Keratinocyte (primary cell): ENCODE results near the gene CPVL. TPM values are rescaled to one million over a fixed set of nuclear protein-coding genes. Genes with fewer than 3 reads are reported as not detected.
A peak's percentile ranks its signal among the peaks of the same experiment; 100 is the strongest.

Source experiments
- DNase-seq: peaks from one replicate; pipeline ENCODE4 v3.0.0-alpha.2; 2011; ENCODE audit warnings: low read depth, missing footprints, low spot score
- FAIRE-seq: peaks from 2 replicates; lab custom pipeline; 2011; peaks lifted over from hg19 to GRCh38; lab: Jason Lieb, UNC
- H2AFZ ChIP-seq: 2 replicates; pipeline ENCODE4 v1.6.0; 2012; ENCODE audit warnings: low read length, control low read depth, inconsistent platforms; ENCODE audit not compliant: control insufficient read depth
- H3K27ac ChIP-seq: 2 replicates; pipeline ENCODE4 v1.5.1; 2011; ENCODE audit warnings: low read length; ENCODE audit not compliant: control insufficient read depth, insufficient read depth
- H3K27me3 ChIP-seq: 3 replicates; pipeline ENCODE4 v1.6.0; 2011; ENCODE audit warnings: low read length; ENCODE audit not compliant: control insufficient read depth, insufficient read depth; ENCODE audit errors: extremely low read depth
- H3K36me3 ChIP-seq, 2 experiments: 2 replicates in 1 of 2; 3 replicates in 1 of 2; pipeline ENCODE4 v1.5.1; 2011; ENCODE audit warnings: low read length in 2 of 2, mild to moderate bottlenecking in 1 of 2; ENCODE audit not compliant: control insufficient read depth in 2 of 2, insufficient read depth in 2 of 2; ENCODE audit errors: extremely low read depth in 1 of 2
- H3K4me1 ChIP-seq: 3 replicates; pipeline ENCODE4 v1.5.1; 2011; ENCODE audit warnings: low read length; ENCODE audit not compliant: control insufficient read depth, insufficient read depth; ENCODE audit errors: extremely low read depth
- H3K4me2 ChIP-seq: 3 replicates; pipeline ENCODE4 v1.6.0; 2011; ENCODE audit warnings: low read depth, low read length; ENCODE audit not compliant: control insufficient read depth, insufficient read depth; ENCODE audit errors: extremely low read depth
- H3K4me3 ChIP-seq, 3 experiments: fragments of 200-600 bp in 1 of 3; sonication (generic) in 1 of 3; 2 replicates in 2 of 3; 3 replicates in 1 of 3; pipeline ENCODE4 v1.5.1; 2011 to 2016; ENCODE audit warnings: low read length in 3 of 3, mild to moderate bottlenecking in 3 of 3, control low read depth in 2 of 3, inconsistent platforms in 1 of 3, low read depth in 1 of 3, mixed read lengths in 1 of 3, mixed run types in 1 of 3, moderate library complexity in 1 of 3; ENCODE audit not compliant: control insufficient read depth in 2 of 3, insufficient read depth in 2 of 3; ENCODE audit errors: extremely low read depth in 1 of 3
- H3K79me2 ChIP-seq: 2 replicates; pipeline ENCODE4 v1.6.0; 2012; ENCODE audit warnings: low read length; ENCODE audit not compliant: control insufficient read depth, insufficient read depth
- H3K9ac ChIP-seq: 3 replicates; pipeline ENCODE4 v1.6.0; 2011; ENCODE audit warnings: low read length; ENCODE audit not compliant: control insufficient read depth, insufficient read depth; ENCODE audit errors: extremely low read depth
- H3K9me1 ChIP-seq: 3 replicates; pipeline ENCODE4 v1.6.0; 2011; ENCODE audit warnings: low read length; ENCODE audit not compliant: control insufficient read depth, insufficient read depth; ENCODE audit errors: extremely low read depth
- H3K9me3 ChIP-seq: 2 replicates; pipeline ENCODE4 v1.5.1; 2012; ENCODE audit warnings: low read depth, low read length; ENCODE audit not compliant: control insufficient read depth
- H4K20me1 ChIP-seq: 3 replicates; pipeline ENCODE4 v1.6.0; 2011; ENCODE audit warnings: low read length; ENCODE audit not compliant: control insufficient read depth, insufficient read depth; ENCODE audit errors: extremely low read depth
- EZH2 ChIP-seq: IDR thresholded peaks from one replicate; pipeline ENCODE4 v1.6.1; 2012; ENCODE audit warnings: inconsistent platforms, mild to moderate bottlenecking, low read length, moderate library complexity
- dilution Hi-C: fragments of 300-500 bp; cut with MboI; formaldehyde crosslinking; loops from one replicate; pipeline ENCODE4 v1.7.0; 2020; ENCODE audit warnings: low sequenced_read_pairs; ENCODE audit not compliant: extremely low pct_ligation_motif_present
- polyA plus RNA-seq, 5 experiments: library from polyadenylated mRNA; depleted of rRNA in 3 of 5; stranded (reverse) in 3 of 5; stranded (forward) in 1 of 5; unstranded in 1 of 5; fragments of >200 nt; gene quantifications; 1 replicate in 1 of 5; 2 replicates in 3 of 5; 3 replicates in 1 of 5; pipeline versions ENCODE4 v1.2.1 to v1.2.3, GENCODE V29; 2011 to 2012; ENCODE audit warnings: missing spikeins in 2 of 5, low read depth in 1 of 5, low replicate concordance in 1 of 5
- TF ChIP-seq, protein P1 (sequence below), 3 experiments: IDR thresholded peaks in 1 of 3; conservative IDR thresholded peaks in 1 of 3; optimal IDR thresholded peaks in 1 of 3; 2 replicates in 2 of 3; 3 replicates in 1 of 3; pipeline versions ENCODE3 to v1.5.1; 2011; ENCODE audit warnings: low read length in 3 of 3, mild to moderate bottlenecking in 3 of 3, moderate library complexity in 2 of 3, control low read depth in 1 of 3, inconsistent platforms in 1 of 3; ENCODE audit not compliant: insufficient read depth in 2 of 3; ENCODE audit errors: extremely low read depth in 1 of 3

The CPVL gene
- polyA plus RNA-seq, 1 donor (not counting 4 experiments of a cell fraction or from before 2014, with no cell fraction given) = 9.8 TPM

GRCh38 chr7:28960071-28960840 is 186.1 kb downstream of the CPVL start:
- Histone ChIP-seq H3K4me3 (no peak overlapping the region), H3K27me3 (peaks cover 34% of the 10 kb centered on the region), H3K27ac (no peak overlapping the region), H3K9ac (no peak overlapping the region), H3K4me2 (no peak overlapping the region), H3K9me1 (no peaks in the 10 kb centered on the region), H2AFZ (no peak overlapping the region), H3K9me3 (no peaks in the 10 kb centered on the region), H3K4me1 (peaks cover 20% of the 10 kb centered on the region), H3K79me2 (no peaks in the 10 kb centered on the region), H4K20me1 (no peaks in the 10 kb centered on the region), H3K36me3 (no peaks in the 10 kb centered on the region)
- no peak for TF ChIP-seq EZH2
- TF ChIP-seq, protein P1, sequence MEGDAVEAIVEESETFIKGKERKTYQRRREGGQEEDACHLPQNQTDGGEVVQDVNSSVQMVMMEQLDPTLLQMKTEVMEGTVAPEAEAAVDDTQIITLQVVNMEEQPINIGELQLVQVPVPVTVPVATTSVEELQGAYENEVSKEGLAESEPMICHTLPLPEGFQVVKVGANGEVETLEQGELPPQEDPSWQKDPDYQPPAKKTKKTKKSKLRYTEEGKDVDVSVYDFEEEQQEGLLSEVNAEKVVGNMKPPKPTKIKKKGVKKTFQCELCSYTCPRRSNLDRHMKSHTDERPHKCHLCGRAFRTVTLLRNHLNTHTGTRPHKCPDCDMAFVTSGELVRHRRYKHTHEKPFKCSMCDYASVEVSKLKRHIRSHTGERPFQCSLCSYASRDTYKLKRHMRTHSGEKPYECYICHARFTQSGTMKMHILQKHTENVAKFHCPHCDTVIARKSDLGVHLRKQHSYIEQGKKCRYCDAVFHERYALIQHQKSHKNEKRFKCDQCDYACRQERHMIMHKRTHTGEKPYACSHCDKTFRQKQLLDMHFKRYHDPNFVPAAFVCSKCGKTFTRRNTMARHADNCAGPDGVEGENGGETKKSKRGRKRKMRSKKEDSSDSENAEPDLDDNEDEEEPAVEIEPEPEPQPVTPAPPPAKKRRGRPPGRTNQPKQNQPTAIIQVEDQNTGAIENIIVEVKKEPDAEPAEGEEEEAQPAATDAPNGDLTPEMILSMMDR (optimal IDR thresholded peaks at IDR 0.05 in 1 of 3, IDR thresholded peaks at IDR 0.05 in 1 of 3, conservative IDR thresholded peaks at IDR 0.05 in 1 of 3; ENCODE audit: extremely low read depth in 1 of 3, insufficient read depth in 2 of 3, low read length in 3 of 3) = no peak
- no peak for FAIRE-seq
- dilution Hi-C loops = no loop called here
- DNase-seq = no peak

GRCh38 chr7:28958980-28959347 is 187.4 kb downstream of the CPVL start:
- Histone ChIP-seq H3K9me1 (no peaks in the 10 kb centered on the region), H3K4me1 (peaks cover 20% of the 10 kb centered on the region), H4K20me1 (no peaks in the 10 kb centered on the region), H3K4me3 (no peak overlapping the region), H3K4me2 (no peak overlapping the region), H2AFZ (no peak overlapping the region), H3K9me3 (no peaks in the 10 kb centered on the region), H3K79me2 (no peaks in the 10 kb centered on the region), H3K36me3 (no peaks in the 10 kb centered on the region), H3K27me3 (peaks cover 38% of the 10 kb centered on the region), H3K27ac (no peak overlapping the region), H3K9ac (no peak overlapping the region)
- FAIRE-seq (peak; percentile 20), DNase-seq (no peak)
- TF ChIP-seq, protein P1 (optimal IDR thresholded peaks at IDR 0.05 in 1 of 3, IDR thresholded peaks at IDR 0.05 in 1 of 3, conservative IDR thresholded peaks at IDR 0.05 in 1 of 3; ENCODE audit: extremely low read depth in 1 of 3, insufficient read depth in 2 of 3, low read length in 3 of 3) = no peak
- TF ChIP-seq EZH2 = no peak
- dilution Hi-C loops = no loop called here
